Measurements from ENCODE around the gene ARID1A.

The ARID1A gene

DNA sequence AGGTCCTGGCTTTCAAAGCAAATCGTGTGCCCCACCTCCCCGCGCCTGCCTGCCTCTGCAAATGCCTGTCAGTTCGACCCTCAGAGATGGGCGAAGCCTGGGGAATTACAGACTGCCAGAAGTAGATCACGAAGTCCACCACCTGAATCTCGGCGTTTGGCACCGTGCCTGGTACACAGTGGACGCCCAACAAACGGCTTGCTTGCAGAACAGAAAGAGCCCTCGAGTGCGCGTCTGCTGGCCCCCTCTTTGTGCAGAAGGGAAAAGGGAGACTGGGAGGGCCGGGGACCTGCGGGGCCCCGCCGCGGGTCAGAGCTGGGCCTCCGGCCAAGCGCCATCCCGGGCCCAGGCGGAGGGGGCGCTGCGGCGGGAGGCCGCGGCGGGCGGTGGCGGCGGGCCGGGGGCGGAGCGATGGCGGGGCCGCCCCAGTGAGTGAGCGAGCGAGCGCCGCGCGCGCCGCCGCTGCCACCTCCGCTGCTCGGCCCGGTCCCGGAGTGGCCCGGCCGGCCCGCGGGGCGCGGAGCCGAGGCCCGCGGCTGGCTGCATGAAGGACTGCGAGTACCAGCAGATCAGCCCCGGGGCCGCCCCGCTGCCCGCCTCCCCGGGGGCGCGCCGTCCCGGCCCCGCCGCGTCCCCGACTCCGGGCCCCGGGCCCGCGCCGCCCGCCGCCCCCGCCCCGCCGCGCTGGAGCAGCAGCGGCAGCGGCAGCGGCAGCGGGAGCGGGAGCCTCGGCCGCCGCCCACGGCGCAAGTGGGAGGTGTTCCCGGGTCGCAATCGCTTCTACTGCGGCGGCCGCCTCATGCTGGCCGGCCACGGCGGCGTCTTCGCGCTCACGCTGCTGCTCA lies 130.7 kb downstream of the ARID1A start, which contains the start of gene ZDHHC18:
ZDHHC18 (plus strand) TSS at position 428 of the 845 bp plus-strand sequence; CDS start at position 545, 117 bp downstream.
- peak; percentile 12 for DNase-seq (ENCODE audit: low read depth, low spot score)

DNA sequence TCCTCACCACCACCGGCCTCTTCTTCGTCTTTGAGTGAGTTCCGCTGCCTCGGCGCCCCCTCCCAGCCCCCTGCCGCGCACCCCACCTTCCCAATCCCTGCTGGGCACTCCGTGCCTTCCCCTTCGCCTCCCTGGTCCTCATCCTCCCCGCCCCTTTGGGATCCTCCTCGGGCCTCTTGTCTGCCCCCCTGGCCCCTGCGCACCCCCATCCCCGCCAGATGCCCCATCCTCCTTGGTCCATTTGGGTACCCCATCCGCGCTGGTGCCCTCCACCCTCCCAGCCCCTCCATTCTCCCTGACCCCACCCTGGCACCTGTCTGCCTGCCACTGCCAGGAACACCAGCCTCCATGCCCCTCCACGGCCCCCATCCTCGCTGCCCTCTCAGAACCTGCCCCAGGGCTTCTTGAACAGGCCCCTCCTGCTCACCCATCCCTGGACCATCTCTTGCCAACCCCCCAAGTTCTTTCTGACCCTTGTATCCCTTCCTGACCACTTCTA lies 131.3 kb downstream of the ARID1A start:
- DNase-seq (ENCODE audit: low read depth, low spot score) = no peak

DNA sequence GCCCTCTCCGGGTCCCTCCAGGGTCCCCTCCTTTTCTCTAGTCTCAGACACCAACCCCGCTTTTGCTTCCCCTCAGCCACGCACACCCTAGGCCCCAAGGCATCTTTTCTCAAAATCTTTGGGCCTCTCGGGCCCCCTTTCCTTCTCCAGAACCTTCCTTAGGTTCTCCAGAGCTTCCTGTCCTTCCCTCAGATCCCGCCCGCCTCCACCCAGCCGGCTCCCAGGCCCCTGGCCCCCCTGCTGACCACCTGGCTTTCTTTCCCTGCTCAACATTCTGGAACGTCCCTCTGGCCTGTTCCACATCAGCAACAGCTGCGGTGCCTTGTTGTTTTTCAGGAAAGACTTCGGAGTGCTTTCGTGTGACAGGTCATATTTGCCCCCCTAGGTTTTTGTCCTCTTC lies 131.8 kb downstream of the ARID1A start:
- no peak for DNase-seq (ENCODE audit: low read depth, low spot score)

DNA sequence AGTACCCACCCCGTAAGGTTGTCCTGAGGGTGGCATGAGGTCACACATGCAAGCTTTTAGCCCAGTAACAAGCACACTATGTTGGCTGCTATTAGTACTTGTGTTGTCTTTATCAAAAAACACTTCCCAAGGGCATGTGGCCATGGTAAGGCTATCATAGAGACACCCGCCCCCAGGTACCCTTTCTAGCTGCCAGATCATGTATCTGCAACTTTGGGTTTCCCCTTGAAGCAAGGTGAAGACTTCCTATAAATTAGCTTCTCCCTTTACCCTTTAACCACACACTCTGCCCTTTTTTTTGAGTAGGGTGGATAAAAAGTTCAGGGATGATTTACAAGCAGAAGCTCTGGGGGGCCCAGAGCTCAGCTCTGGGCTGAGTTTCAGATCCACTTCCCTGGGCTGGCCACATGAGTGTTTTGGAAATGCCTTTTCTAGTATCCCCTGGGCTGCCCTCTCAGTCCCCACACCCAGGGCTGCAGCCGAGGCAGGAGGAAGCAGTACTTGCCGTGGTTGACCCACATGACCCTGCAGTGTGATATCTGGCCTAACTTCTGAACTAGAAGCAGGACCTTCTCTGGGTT lies 132.7 kb downstream of the ARID1A start:
- no peak for DNase-seq (ENCODE audit: low read depth, low spot score)

DNA sequence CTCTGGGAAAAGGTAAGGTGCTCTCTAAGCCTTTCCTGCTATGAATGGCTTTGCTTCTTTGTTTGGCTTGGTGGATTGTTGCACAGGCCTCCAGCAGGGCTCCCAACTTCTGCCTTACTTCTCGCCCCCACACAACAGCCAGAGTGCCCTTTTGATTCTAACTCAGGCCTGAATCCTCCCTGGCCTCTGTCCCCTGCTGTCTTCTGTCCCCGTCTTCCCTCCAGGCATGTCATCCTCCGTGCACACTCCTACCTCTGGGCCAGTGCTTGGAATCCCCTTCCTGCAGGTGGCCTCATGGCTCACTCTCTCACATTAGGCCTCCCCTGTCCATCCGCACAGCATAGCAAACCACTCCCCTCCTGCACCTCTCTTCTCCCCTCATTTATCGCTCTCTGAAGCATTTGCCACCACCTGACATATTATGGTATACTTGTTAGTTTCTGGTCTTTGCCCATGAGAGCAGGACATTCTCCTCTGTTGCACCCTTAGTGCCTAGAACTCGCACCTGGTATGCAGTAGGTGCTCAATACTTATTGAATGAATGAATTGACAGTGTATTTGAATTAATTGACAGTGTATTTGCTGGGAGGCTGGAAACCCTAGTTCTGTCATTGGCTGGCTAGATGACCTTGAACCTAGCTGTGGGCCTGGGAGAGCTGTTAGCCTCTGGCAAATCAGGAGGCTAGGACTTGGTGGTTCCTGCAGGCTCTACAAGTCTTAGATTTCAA lies 133.5 kb downstream of the ARID1A start:
- DNase-seq (ENCODE audit: low read depth, low spot score) = no peak

DNA sequence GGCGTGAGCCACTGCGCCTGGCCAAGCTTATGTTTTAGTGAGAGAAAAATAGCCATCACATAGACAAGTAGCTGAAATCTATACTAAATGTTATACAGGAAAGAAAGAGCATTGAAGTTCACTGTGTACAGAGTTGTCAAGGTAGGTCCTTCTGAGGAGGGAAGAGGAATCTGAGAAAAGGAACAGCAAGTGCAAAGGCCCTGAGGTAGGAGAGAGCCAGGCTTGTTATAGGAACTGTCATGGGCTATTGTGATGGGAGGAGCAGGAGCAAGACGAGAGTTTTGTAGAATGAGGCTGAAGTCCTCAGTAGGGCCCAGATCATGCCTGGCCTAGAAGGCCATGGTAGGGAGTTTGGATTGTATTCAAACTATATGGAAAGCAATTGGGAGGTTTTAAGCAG lies 135.2 kb downstream of the ARID1A start:
- DNase-seq (ENCODE audit: low read depth, low spot score) = no peak

All from smooth muscle cell of the brain vasculature (primary cell).